ENCODE measurements around the gene LRRC9. TPM values are rescaled to one million over a fixed set of nuclear protein-coding genes. Genes with fewer than 3 reads are reported as not detected.

Gene LRRC9
- total RNA-seq, 4 donors from 2014 or later: 0.22 TPM; not detected in 3

DNA sequence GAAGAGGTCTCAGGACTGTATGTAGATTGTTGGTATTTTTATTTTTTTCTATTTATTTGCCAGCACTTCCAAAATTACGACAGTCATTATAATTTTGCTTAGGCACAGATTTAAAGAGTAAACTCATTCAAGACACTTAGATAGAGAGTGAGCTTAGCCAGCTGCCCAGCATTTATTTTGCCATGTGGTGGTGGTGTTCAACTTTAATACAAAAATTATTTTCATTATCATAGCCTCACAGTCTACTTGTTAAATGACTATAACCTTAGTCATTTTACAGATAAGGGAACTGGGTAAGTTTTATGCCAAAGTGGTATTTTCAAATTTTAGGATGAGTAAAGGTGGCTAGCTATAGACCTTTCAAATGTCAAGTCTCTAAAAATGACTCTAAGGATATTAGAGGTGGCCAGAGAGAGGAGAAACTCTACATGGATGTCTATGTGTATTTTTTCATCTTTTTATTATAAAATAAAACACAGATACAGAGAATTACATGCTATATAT is 66.7 kb downstream of the LRRC9 start:
- intact Hi-C loops (cut with DNase I; ENCODE audit: low total_unique reads) (no loop called here), in situ Hi-C loops (cut with MboI; ENCODE audit: low sequenced_read_pairs in 4 of 4) (no loop called here)

DNA sequence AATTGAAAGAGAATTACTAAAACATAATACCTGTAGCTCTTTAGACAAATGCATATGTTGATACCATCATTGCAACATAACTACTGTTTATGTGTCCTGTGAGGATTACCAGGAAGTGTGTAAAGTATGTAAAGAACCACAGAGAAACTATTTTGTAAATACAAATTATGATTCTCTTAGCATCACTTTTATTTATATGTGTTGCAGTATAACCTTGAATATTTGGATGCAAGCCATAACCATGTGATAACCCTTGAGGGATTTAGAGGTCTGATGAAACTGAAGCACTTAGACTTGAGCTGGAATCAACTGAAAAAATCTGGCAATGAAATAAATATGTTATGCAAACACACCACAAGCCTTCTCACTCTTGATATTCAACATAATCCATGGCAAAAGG is 77.5 kb downstream of the LRRC9 start:
- in situ Hi-C loops (cut with MboI; ENCODE audit: low sequenced_read_pairs in 4 of 4): no loop called here
- H3K36me3 ChIP-seq: no peaks in the 10 kb centered on the region
- intact Hi-C loops (cut with DNase I; ENCODE audit: low total_unique reads): no loop called here
- H3K4me3 ChIP-seq: no peak overlapping the region
- H3K9me3 ChIP-seq: no peaks in the 10 kb centered on the region
- peak; percentile 92 to 97 for ATAC-seq
- H3K27me3 ChIP-seq: no peaks in the 10 kb centered on the region
- no peak for TF ChIP-seq POLR2A (IDR thresholded peaks at IDR 0.05)
- TF ChIP-seq, protein P1, sequence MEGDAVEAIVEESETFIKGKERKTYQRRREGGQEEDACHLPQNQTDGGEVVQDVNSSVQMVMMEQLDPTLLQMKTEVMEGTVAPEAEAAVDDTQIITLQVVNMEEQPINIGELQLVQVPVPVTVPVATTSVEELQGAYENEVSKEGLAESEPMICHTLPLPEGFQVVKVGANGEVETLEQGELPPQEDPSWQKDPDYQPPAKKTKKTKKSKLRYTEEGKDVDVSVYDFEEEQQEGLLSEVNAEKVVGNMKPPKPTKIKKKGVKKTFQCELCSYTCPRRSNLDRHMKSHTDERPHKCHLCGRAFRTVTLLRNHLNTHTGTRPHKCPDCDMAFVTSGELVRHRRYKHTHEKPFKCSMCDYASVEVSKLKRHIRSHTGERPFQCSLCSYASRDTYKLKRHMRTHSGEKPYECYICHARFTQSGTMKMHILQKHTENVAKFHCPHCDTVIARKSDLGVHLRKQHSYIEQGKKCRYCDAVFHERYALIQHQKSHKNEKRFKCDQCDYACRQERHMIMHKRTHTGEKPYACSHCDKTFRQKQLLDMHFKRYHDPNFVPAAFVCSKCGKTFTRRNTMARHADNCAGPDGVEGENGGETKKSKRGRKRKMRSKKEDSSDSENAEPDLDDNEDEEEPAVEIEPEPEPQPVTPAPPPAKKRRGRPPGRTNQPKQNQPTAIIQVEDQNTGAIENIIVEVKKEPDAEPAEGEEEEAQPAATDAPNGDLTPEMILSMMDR (IDR thresholded peaks at IDR 0.05 in 4 of 5, conservative IDR thresholded peaks at IDR 0.05 in 1 of 5): peak in 1 of 5 experiments; percentile 1
- H3K27ac ChIP-seq: peak overlapping the region; percentile 52 to 71 (median 64)
- DNase-seq: no peak
- H3K4me1 ChIP-seq: peaks cover 21 to 25% of the 10 kb centered on the region in 2 donors

More for the DNA sequence above, 66.7 kb downstream of the LRRC9 start:
- DNase-seq (no peak), ATAC-seq (no peak)
- H3K27me3 ChIP-seq: no peaks in the 10 kb centered on the region
- no peaks in the 10 kb centered on the region for H3K4me1 ChIP-seq
- H3K36me3 ChIP-seq: no peaks in the 10 kb centered on the region
- no peaks in the 10 kb centered on the region for H3K9me3 ChIP-seq
- no peak overlapping the region for H3K4me3 ChIP-seq
- TF ChIP-seq POLR2A (IDR thresholded peaks at IDR 0.05): no peak
- H3K27ac ChIP-seq: no peak overlapping the region

DNA sequence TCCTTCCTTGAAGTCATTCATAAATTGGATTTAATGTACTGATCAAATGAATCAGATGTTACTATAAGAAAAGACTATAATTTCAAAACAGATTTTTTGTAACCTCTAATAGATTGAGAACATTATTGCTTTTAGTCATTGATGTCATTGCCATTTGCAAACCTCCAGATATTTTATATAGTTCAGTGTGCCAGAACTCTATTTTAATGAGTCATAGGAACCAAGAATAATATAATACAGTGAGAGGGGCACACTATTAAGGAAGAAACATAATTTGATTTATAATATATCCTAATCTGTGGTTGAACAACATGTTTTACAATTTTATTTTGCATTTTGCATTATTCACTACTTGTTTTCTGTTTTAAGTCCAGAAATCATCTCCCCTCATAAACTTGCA is 78.0 kb downstream of the LRRC9 start:
- H3K4me3 ChIP-seq: no peak overlapping the region
- H3K27ac ChIP-seq: peak overlapping the region; percentile 52 to 71 (median 64)
- intact Hi-C loops (cut with DNase I; ENCODE audit: low total_unique reads): no loop called here

DNA sequence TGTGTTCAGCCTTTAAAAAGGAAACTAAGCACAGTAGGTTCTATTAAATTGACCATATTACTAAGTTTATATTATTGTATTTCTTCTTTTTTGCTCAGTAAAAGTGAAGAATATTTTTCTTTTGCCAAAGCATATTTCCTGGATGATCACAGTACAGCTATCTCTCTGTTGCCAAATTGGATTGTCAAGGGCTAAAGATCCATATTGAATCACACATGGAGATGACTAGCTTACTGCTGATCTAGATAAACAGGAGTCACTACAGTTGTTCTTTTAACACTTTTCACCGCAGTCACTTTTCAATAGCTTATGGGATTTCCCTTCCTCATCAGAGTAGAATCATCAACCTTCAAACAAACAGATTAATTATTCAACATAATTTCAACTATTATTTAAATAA is 78.6 kb downstream of the LRRC9 start:
- H3K4me1 ChIP-seq: peaks cover 33 to 37% of the 10 kb centered on the region in 2 donors
- intact Hi-C loops (cut with DNase I; ENCODE audit: low total_unique reads) (no loop called here), in situ Hi-C loops (cut with MboI; ENCODE audit: low sequenced_read_pairs in 4 of 4) (no loop called here)

More for the DNA sequence above, 78.0 kb downstream of the LRRC9 start:
- peaks cover 27 to 31% of the 10 kb centered on the region in 2 donors for H3K4me1 ChIP-seq
- H3K36me3 ChIP-seq: no peaks in the 10 kb centered on the region
- ATAC-seq (no peak), DNase-seq (no peak)
- no peak for TF ChIP-seq POLR2A (IDR thresholded peaks at IDR 0.05)
- TF ChIP-seq, protein P1 (IDR thresholded peaks at IDR 0.05 in 4 of 5, conservative IDR thresholded peaks at IDR 0.05 in 1 of 5): peak in 1 of 5 experiments; percentile 1
- in situ Hi-C loops (cut with MboI; ENCODE audit: low sequenced_read_pairs in 4 of 4): no loop called here
- no peaks in the 10 kb centered on the region for H3K9me3 ChIP-seq
- H3K27me3 ChIP-seq: no peaks in the 10 kb centered on the region

DNA sequence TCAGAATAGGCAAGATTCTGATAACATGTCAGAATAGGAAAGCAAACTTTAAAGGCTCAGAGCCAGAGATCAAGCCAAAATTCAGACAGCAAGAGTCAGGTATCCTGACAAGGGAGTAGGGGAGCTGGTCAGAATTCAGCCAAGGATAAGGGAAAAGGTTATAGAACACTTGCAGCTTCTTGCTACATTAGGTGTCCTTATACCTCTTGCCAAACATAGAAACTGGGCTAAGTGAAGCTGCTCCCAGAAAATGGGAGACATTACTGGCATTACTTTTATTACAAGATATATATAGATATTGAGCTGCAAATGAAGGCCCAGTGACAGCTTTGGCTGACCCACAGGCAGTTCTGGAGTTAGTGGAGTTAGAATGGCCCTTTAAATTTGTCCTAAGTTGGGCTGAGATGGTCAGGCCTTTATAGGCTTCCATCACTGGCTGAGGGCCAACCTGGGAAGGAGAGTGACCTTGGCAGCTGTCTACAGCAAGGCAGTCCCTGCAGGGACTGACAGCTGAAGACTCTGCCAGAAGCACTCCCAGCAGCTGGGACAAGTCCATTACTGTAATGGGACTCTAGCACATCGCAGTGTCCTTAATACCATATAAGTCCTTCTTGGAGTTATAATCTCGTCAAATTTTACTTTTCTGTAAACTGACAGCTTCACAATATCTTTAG is 83.0 kb downstream of the LRRC9 start:
- Histone ChIP-seq H3K9me3 (no peaks in the 10 kb centered on the region), H3K27ac (peak overlapping the region; percentile 64 to 81 (median 69)), H3K27me3 (no peaks in the 10 kb centered on the region), H3K4me3 (no peak overlapping the region), H3K4me1 (peaks cover 30% of the 10 kb centered on the region in 2 donors), H3K36me3 (no peaks in the 10 kb centered on the region)
- TF ChIP-seq, protein P1 (IDR thresholded peaks at IDR 0.05 in 4 of 5, conservative IDR thresholded peaks at IDR 0.05 in 1 of 5): no peak
- TF ChIP-seq POLR2A (IDR thresholded peaks at IDR 0.05): no peak
- peak; percentile 76 to 92 for DNase-seq
- in situ Hi-C loops (cut with MboI; ENCODE audit: low sequenced_read_pairs in 4 of 4) (no loop called here), intact Hi-C loops (cut with DNase I; ENCODE audit: low total_unique reads) (loop anchor here (5.0 kb wide), 1 partner anchor 36 kb away; no protein-coding TSS in a partner anchor)
- ATAC-seq: peak; percentile 96 to 98

More for the DNA sequence above, 78.6 kb downstream of the LRRC9 start:
- H3K9me3 ChIP-seq: no peaks in the 10 kb centered on the region
- peak overlapping the region; percentile 52 to 71 (median 64) for H3K27ac ChIP-seq
- DNase-seq (no peak), ATAC-seq (no peak)
- no peaks in the 10 kb centered on the region for H3K36me3 ChIP-seq
- H3K27me3 ChIP-seq: no peaks in the 10 kb centered on the region
- no peak for TF ChIP-seq POLR2A (IDR thresholded peaks at IDR 0.05)
- TF ChIP-seq, protein P1 (IDR thresholded peaks at IDR 0.05 in 4 of 5, conservative IDR thresholded peaks at IDR 0.05 in 1 of 5): no peak
- no peak overlapping the region for H3K4me3 ChIP-seq

Data from gastrocnemius medialis (tissue), 4 donors.